ENCODE measurements around the gene GPR183. TPM values are rescaled to one million over a fixed set of nuclear protein-coding genes. Genes with fewer than 3 reads are reported as not detected.

The GPR183 gene
- total RNA-seq, 1 donor from 2014 or later, result not detected

- no peak for FAIRE-seq
- no peaks in the 10 kb centered on the region for H3K27me3 ChIP-seq (ENCODE audit: control insufficient read depth, insufficient read depth, low read length)
- no peak for DNase-seq (ENCODE audit: low read depth)
- TF ChIP-seq, protein P1, sequence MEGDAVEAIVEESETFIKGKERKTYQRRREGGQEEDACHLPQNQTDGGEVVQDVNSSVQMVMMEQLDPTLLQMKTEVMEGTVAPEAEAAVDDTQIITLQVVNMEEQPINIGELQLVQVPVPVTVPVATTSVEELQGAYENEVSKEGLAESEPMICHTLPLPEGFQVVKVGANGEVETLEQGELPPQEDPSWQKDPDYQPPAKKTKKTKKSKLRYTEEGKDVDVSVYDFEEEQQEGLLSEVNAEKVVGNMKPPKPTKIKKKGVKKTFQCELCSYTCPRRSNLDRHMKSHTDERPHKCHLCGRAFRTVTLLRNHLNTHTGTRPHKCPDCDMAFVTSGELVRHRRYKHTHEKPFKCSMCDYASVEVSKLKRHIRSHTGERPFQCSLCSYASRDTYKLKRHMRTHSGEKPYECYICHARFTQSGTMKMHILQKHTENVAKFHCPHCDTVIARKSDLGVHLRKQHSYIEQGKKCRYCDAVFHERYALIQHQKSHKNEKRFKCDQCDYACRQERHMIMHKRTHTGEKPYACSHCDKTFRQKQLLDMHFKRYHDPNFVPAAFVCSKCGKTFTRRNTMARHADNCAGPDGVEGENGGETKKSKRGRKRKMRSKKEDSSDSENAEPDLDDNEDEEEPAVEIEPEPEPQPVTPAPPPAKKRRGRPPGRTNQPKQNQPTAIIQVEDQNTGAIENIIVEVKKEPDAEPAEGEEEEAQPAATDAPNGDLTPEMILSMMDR (IDR thresholded peaks at IDR 0.05; ENCODE audit: insufficient read depth, low read length, severe bottlenecking), result no peak
- peaks cover 1% of the 10 kb centered on the region for H3K36me3 ChIP-seq (ENCODE audit: control insufficient read depth, insufficient read depth, low read length)
- H3K4me3 ChIP-seq (ENCODE audit: low read depth, low read length), result no peak overlapping the region
These were observed 28.4 kb downstream of the GPR183 start for GRCh38 chr13:99278843-99279242.

GRCh38 chr13:99278200-99278599 is 29.0 kb downstream of the GPR183 start:
- Histone ChIP-seq H3K36me3 (ENCODE audit: control insufficient read depth, insufficient read depth, low read length) (peaks cover 1% of the 10 kb centered on the region), H3K27me3 (ENCODE audit: control insufficient read depth, insufficient read depth, low read length) (no peaks in the 10 kb centered on the region), H3K4me3 (ENCODE audit: low read depth, low read length) (no peak overlapping the region)
- TF ChIP-seq, protein P1 (IDR thresholded peaks at IDR 0.05; ENCODE audit: insufficient read depth, low read length, severe bottlenecking), result no peak
- no peak for FAIRE-seq
- DNase-seq (ENCODE audit: low read depth), result no peak

DNA sequence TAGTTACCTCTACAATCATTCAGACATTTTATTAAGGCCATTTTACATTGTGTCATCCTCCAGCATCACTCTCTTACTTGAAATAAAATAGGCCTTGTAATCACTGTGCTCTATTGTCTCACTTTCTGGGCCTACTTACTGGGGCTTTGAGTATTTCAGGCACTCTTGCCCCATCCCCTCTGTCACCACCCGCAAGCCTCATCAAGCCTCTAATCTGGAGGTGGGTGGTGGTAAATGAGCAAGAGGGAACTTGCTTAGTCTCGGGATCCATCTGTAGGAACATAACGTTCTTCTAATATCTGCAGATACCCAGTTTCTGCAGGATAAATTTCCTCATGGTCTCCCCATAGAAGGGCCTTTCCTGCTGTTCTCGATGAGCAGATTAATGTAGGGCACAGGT is 29.6 kb downstream of the GPR183 start:
- no peak overlapping the region for H3K4me3 ChIP-seq (ENCODE audit: low read depth, low read length)
- FAIRE-seq (no peak), DNase-seq (ENCODE audit: low read depth) (peak; percentile 50)

DNA sequence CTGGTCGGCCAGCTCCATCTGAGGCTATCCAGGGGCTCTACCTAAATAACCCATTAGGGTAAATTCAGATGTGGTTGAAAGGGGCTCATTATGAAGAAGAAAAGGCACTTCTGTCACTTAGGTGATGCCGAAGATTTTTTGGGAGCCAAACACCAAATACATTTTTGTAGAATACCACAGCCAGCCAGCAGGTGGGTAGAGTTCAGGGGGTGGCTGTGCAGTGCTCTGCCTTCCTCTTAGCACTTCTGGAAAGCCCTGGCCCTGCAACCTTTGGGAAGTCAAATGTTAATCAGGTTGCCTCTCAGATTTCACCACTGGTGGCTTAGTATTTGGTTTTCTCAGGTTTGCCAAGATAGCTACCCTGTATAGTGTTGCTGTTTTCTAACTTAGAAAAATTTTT is 30.5 kb downstream of the GPR183 start:
- Histone ChIP-seq H3K36me3 (ENCODE audit: control insufficient read depth, insufficient read depth, low read length) (peaks cover 1% of the 10 kb centered on the region), H3K27me3 (ENCODE audit: control insufficient read depth, insufficient read depth, low read length) (no peaks in the 10 kb centered on the region), H3K4me3 (ENCODE audit: low read depth, low read length) (no peak overlapping the region)
- DNase-seq (ENCODE audit: low read depth) (no peak), FAIRE-seq (no peak)
- TF ChIP-seq, protein P1 (IDR thresholded peaks at IDR 0.05; ENCODE audit: insufficient read depth, low read length, severe bottlenecking), result no peak

More for the DNA sequence above, 29.6 kb downstream of the GPR183 start:
- TF ChIP-seq, protein P1 (IDR thresholded peaks at IDR 0.05; ENCODE audit: insufficient read depth, low read length, severe bottlenecking), result no peak
- Histone ChIP-seq H3K27me3 (ENCODE audit: control insufficient read depth, insufficient read depth, low read length) (no peaks in the 10 kb centered on the region), H3K36me3 (ENCODE audit: control insufficient read depth, insufficient read depth, low read length) (peaks cover 1% of the 10 kb centered on the region)

DNA sequence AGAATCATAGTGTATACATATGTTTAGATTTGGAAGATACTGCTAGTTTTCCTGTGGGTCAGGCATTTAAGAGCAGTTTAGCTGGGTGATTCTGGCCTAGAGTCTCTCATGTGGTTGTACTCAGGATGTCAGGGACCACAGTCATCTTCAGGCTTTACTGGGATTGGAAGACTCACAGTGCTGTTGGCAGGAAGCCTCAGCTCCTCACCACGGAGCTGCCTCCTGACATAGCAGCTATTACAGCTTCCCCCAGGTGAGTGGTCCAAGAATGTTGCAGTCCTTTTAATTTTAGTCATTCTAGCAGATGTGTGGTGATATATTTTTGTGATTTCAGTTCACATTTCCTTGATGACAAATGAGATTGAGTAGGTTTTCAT is 32.1 kb downstream of the GPR183 start:
- no peaks in the 10 kb centered on the region for H3K27me3 ChIP-seq (ENCODE audit: control insufficient read depth, insufficient read depth, low read length)
- no peaks in the 10 kb centered on the region for H3K36me3 ChIP-seq (ENCODE audit: control insufficient read depth, insufficient read depth, low read length)
- TF ChIP-seq, protein P1 (IDR thresholded peaks at IDR 0.05; ENCODE audit: insufficient read depth, low read length, severe bottlenecking), result no peak
- FAIRE-seq (no peak), DNase-seq (ENCODE audit: low read depth) (peak; percentile 13)
- no peak overlapping the region for H3K4me3 ChIP-seq (ENCODE audit: low read depth, low read length)

DNA sequence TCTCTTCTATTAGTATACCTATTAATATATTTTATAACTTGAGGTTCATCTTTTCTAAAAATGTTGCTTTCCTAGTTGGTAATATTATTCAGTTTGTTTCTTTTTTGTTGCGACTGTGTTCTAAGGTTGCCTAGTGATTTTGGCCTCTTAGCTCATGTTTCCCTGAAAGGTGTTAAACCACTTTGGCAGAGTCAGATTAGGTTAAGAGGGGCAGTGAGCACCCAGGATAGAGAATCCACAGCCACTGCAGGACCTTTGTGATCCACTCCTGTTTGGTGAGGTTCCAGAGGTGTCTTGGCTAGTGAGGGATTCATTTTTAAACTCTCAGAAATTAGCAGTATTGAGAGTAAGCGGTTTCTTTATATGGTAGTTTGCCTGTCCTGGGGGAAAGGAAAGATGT is 34.1 kb downstream of the GPR183 start:
- no peak for DNase-seq (ENCODE audit: low read depth)

More for the DNA sequence above, 34.1 kb downstream of the GPR183 start:
- TF ChIP-seq, protein P1 (IDR thresholded peaks at IDR 0.05; ENCODE audit: insufficient read depth, low read length, severe bottlenecking), result no peak
- peaks cover under 1% of the 10 kb centered on the region for H3K36me3 ChIP-seq (ENCODE audit: control insufficient read depth, insufficient read depth, low read length)
- H3K4me3 ChIP-seq (ENCODE audit: low read depth, low read length), result no peak overlapping the region
- FAIRE-seq, result no peak
- no peaks in the 10 kb centered on the region for H3K27me3 ChIP-seq (ENCODE audit: control insufficient read depth, insufficient read depth, low read length)

Data from bronchial epithelial cell (primary cell).